HG03457 (cell line): ENCODE measurements around the gene AMIGO2.
A peak's percentile ranks its signal among the peaks of the same experiment; 100 is the strongest.
"Not testable (repeated sequence)": the region's sequence is repeated elsewhere in the genome, so short reads cannot be mapped to it uniquely, and the experiment has no call there.

ENCODE experiments used
- ATAC-seq: cut with Tn5 transposase; IDR thresholded peaks from one replicate; pipeline ENCODE4 v1.9.1; 2021; ENCODE audit warnings: moderate number of reproducible peaks; ENCODE audit not compliant: unreplicated experiment

The AMIGO2 gene

GRCh38 chr12:47079468-47079980 lies at the start of gene AMIGO2, which contains the start of gene PCED1B:
Gene AMIGO2, minus strand, starts transcription at chr12:47079959. Its CDS starts 957 bp downstream, at chr12:47079002.
Gene PCED1B, plus strand, starts transcription at chr12:47079621. Its CDS starts 155,443 bp downstream, at chr12:47235064.
- peak; percentile 60 for ATAC-seq

- no peak for ATAC-seq
These were observed 46.5 kb upstream of the AMIGO2 start for GRCh38 chr12:47126246-47126645.

- ATAC-seq: no peak
These were observed 44.7 kb upstream of the AMIGO2 start for GRCh38 chr12:47124451-47124850.

GRCh38 chr12:47123730-47124129 lies 44.0 kb upstream of the AMIGO2 start:
- ATAC-seq: no peak

GRCh38 chr12:47122602-47123001 lies 42.8 kb upstream of the AMIGO2 start:
- no peak for ATAC-seq

- ATAC-seq: no peak
These were observed 41.4 kb upstream of the AMIGO2 start for GRCh38 chr12:47121146-47121545.

- no peak for ATAC-seq
These were observed 41.0 kb upstream of the AMIGO2 start for GRCh38 chr12:47120736-47121135.

- ATAC-seq: not testable (repeated sequence)
These were observed 37.5 kb upstream of the AMIGO2 start for GRCh38 chr12:47117305-47117704.

GRCh38 chr12:47114481-47114892 lies 34.7 kb upstream of the AMIGO2 start:
- ATAC-seq: no peak

GRCh38 chr12:47112679-47113078 lies 32.9 kb upstream of the AMIGO2 start:
- no peak for ATAC-seq

GRCh38 chr12:47111854-47112253 lies 32.1 kb upstream of the AMIGO2 start:
- no peak for ATAC-seq

GRCh38 chr12:47111392-47111778 lies 31.6 kb upstream of the AMIGO2 start:
- ATAC-seq: no peak

- ATAC-seq: no peak
These were observed 31.1 kb upstream of the AMIGO2 start for GRCh38 chr12:47110718-47111391.

- no peak for ATAC-seq
These were observed 30.3 kb upstream of the AMIGO2 start for GRCh38 chr12:47110011-47110541.

GRCh38 chr12:47107926-47108325 lies 28.2 kb upstream of the AMIGO2 start:
- ATAC-seq: no peak

- no peak for ATAC-seq
These were observed 27.7 kb upstream of the AMIGO2 start for GRCh38 chr12:47107446-47107845.

- no peak for ATAC-seq
These were observed 26.3 kb upstream of the AMIGO2 start for GRCh38 chr12:47105914-47106674.

- no peak for ATAC-seq
These were observed 23.3 kb upstream of the AMIGO2 start for GRCh38 chr12:47102845-47103651.

GRCh38 chr12:47102406-47102805 lies 22.6 kb upstream of the AMIGO2 start:
- no peak for ATAC-seq

GRCh38 chr12:47100160-47100559 lies 20.4 kb upstream of the AMIGO2 start:
- ATAC-seq: no peak

GRCh38 chr12:47099610-47100009 lies 19.9 kb upstream of the AMIGO2 start:
- ATAC-seq: no peak
